ENCODE measurements around the gene DTWD1.
"Not testable (repeated sequence)": the region's sequence is repeated elsewhere in the genome, so short reads cannot be mapped to it uniquely, and the experiment has no call there.

The DTWD1 gene

DNA sequence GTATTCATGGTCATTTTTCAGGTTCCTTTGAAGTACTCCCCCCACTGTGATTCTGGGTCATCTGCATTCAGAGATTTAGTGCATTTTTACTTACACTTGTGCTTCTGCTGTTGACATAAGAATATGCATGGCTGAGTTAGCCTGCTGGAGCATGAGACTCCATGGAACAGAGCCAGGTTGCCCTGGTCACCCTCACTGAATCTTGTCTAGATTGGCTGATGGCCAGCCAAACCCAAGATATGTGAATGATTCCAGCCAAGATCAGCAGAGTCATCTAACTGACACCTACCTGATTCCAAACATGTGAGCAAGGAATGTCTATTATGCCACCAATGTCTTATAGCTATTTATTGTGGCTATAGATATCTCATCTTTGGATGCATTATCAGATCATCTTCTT is 25.1 kb downstream of the DTWD1 start:
- no peak for DNase-seq (ENCODE audit: low read depth in 2 of 3, low spot score in 2 of 3)

DNA sequence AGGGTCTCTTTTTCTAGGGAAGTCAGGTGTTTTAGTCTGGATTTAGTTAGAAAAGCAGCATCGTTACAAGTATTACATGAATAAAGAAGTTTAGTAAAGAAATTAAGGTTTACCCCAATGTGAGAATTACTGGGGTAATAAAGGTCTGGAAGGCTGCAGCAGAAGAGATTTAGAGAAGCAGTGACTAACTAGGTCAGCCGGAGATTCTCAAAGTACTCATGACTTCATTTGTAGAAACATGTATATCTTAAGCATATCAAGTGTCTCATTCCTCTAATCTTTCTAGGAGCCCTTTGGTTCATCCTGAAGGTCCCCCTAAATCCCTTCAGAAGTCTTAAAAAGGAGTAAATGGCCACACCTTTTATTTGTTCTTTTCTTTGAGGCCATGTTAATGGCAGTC is 26.0 kb downstream of the DTWD1 start:
- no peak for DNase-seq (ENCODE audit: low read depth in 2 of 3, low spot score in 2 of 3)

DNA sequence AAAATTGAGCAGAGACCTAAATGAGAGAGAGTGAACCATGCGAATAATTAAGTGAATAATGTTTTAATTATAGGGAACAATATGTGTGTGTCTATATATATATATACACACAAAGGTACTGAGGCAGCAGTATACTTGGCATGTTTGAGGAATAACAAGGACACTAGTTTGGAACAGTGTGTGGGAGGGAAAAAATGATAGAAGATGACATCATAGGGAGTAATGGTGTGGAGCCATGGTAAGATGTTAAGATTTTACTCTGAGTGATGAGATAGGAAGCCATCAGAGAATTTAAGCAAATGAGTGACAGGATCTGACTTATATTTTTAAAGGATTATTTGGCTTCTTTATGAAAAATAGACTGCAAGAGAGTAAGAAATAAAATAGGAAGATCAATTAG is 29.1 kb downstream of the DTWD1 start:
- no peak for DNase-seq (ENCODE audit: low read depth in 2 of 3, low spot score in 2 of 3)

DNA sequence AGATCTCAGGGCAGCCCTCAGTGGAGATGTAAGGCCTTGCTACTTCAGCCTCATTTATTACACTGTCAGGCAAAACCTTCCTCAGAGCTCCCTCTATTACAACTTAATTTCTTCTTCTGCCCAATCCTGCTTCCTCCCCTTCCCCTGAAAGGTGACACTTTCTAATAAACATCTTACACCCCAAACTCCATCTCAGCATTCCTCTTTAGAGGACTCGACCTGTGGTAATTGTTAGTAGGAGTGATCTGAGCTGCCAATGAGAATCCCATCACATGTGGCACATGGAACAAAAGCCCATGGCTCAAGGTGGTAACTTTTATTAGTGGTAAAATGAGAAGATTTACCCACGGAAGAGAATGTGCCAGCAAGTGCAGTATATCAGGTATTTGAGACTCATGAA is 29.8 kb downstream of the DTWD1 start:
- no peak for DNase-seq (ENCODE audit: low read depth in 2 of 3, low spot score in 2 of 3)

DNA sequence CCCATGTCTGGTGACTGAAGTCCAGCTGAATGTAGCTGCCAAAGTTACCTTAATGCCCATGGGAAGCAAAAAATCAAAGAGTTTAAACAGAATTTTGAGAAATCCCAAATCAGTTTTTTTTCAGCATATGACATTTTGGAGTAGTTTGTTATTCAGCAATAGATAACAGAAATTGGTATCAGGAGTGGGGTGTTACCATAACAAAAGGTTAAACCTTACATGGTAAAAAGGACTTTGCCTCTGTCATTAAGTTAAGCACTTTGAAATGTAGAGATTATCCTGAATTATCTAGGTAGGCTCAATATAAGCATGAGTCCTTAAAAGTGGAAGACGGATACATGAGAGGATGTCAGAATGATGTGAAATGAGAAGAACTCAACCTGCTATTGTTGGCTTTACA is 32.1 kb downstream of the DTWD1 start:
- DNase-seq (ENCODE audit: low read depth in 2 of 3, low spot score in 2 of 3) = no peak

DNA sequence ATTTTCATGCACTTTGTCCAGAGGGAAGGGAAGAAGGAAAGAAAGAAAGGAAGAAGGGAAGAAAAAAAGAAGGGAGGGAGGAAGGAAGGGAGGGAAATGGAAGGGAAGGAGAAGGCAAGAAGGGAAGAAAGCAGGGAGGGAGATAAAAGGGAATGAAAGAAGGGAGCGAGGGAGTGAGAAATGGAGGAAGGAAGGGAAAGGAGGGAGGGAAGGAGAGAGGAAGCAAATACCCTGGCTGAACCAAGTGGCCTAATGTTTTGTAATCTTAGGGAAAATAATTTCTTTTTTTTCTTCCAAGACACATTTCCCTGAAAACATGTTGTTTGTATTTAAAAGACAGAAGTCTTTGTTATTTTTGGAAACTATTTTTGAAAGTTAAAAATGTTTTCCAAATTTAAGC is 35.9 kb downstream of the DTWD1 start:
- DNase-seq (ENCODE audit: low read depth in 2 of 3, low spot score in 2 of 3) = no peak

DNA sequence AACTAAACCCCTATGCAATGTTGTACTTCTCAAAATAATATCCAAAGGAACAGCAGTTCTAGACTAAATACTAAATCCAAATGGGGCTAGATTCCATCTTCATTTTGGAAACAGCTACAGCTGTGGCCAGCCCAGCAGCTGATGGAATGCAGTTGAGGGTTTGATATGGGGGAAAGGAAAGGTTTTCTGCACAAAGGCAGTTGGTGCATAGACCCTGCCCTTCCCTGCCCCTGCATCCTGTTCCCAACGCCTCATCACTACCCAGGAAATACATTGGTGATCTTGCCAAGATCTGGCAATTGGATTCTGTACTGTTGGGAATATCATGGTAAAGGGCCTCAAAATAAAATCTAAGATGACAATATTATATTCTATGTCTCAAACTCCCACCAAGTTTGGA is 43.9 kb downstream of the DTWD1 start:
- no peak for DNase-seq (ENCODE audit: low read depth in 2 of 3, low spot score in 2 of 3)

DNA sequence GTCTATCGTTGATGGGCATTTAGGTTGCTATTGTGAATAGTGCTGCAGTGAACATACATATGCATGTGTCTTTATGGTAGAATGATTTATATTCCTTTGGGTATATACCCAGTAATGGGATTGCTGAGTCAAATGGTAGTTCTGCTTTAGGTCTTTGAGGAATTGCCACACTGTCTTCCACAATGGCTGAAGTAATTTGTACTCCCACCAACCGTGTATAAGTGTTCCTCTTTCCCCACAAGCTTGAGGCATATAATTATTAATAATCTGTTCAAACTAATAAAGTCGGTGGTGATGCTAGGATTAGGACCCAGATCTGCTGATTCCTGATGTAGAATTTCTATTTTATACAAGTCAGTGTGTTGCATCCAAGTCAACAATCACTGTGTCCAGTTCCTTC is 45.6 kb downstream of the DTWD1 start:
- not testable (repeated sequence) for DNase-seq (ENCODE audit: low read depth in 2 of 3, low spot score in 2 of 3)

DNA sequence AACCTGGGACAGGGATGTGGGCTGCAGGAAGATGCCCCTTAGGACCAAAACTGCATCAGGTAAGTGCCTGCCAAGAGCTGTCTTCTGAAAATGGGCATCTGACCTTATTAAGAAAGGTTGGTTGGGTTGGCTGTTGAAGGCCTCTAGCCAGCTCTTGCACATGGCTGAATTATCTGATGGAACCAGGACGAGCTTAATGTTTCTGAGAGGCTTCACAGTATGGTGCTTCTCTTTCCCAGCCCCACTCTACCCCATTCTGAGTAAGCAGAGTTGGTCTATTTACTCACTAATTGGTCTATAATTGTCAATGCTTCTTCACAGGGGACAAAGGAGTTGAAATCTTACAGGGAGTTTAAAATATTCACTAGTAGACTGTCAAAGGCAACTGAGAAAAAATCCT is 48.4 kb downstream of the DTWD1 start:
- DNase-seq (ENCODE audit: low read depth in 2 of 3, low spot score in 2 of 3) = no peak

DNA sequence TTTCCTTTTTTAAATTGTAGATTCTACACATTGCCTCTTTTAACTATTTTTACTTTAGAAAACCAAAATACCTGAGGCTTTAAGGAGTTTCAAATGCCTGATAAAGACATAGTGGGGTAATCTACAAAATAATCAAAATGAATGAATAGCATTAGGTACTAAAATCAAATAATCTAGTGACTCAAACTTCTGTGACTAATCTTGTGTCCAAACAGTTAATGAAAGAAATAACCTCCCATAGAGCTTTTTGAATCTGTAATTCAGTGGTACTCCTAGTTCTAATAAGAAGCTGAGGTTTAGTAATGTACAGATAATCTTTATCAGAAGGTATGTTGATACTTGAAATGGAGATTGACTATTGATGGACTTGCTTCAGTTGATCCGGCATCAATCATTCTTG is 53.0 kb downstream of the DTWD1 start:
- no peak for DNase-seq (ENCODE audit: low read depth in 2 of 3, low spot score in 2 of 3)

DNA sequence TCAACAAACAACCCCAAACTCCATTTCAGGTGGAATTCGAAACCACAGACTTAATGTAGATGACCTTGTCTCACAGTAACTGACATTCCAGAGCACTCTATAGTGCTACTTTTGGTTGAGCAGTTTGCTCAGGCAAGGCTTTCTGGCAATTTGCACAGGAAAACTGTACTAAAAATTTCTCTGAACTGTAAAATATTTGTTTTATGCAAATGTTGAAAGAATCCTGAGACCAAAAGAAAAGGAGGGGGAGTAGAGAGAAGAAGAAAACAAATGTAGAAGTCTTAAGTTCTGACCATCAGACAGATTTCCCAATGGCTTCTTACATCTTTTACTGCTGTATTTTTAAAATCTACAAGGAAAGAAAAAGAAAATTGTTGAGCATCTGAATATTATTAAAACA is 53.5 kb downstream of the DTWD1 start:
- no peak for DNase-seq (ENCODE audit: low read depth in 2 of 3, low spot score in 2 of 3)

DNA sequence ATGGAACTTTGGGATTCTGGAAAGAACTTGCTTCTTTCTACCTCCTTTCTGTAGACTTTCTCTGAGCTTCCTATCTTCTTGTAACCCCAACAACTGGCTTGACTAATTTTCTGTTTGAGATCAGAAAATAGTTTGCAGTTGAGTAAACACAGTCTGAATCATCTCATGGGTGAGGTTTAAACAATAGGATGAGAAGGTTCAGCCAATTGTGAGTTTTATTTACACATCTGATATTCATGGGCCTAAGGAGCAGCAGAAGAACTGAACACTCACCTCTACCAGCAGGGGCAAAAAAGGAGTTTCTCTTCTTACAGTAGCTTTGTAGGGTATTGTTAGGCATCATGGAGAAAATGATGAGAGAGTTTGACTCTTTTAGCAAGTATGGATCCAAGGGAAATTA is 54.2 kb downstream of the DTWD1 start:
- no peak for DNase-seq (ENCODE audit: low read depth in 2 of 3, low spot score in 2 of 3)

DNA sequence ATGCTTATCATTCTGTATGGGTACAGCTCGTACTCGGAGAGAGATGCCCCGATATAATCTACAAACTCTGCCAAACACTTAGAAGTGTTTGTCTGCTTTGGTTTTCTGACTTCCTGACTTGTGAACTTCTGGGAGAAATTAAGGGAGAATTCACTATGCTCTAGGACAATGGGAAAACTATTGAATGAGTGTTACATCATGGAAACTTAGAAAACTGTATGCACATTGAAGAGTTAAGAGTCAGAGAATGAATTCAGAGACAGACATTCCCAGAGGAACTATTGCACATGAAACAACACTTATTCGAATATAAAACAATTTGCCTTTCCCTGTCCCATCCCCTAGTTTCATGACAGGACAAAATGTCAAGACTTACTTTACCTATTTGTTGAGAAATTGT is 57.8 kb downstream of the DTWD1 start:
- DNase-seq (ENCODE audit: low read depth in 2 of 3, low spot score in 2 of 3) = no peak

DNA sequence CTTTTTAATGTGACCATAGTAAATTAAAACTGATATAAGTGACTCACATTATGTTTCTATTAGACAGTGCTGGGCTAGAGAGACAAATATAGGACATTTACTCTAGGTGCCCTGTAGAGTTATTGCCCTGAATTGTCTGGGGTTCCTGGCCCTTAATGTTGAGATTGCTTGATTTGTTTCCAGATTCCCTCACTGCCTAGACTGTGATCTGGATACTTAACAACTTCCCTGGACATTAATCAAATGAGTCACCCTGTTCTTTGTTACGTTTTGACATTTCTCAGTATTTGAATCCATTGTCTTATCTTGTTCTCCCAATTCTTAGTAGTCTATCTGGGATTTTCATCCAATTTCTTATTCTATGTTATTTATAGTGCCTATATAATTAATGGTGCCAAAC is 65.8 kb downstream of the DTWD1 start:
- no peak for DNase-seq (ENCODE audit: low read depth in 2 of 3, low spot score in 2 of 3)

DNA sequence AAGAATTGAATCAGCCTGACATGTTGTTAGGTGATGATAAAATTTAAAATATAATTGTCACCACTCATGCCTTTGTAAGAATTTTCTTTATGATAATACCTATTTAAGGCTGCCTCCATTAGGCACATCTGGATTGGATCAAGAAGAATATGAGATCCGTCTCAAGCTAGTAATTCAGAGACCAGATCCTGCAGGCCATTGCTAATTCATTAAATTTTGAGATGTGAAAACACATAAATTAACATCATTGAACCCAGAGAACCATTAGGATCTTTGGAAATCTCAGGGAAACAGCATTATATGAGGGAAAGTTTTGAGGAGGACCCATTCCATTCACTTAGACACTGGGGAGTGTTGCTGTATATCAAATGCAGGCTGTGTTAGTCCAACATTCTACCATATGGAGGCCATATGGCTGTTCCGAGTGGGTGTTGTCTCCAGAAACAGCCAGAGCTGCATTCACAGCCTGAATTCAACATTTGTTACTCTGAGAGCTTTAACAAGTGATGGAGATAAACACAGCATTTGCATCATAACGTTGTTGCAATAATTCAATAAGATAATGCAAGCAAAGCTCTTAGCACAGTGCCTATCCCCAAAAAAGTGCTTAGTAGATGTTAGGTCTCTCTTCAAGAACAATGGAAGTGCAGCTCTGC is 67.4 kb downstream of the DTWD1 start:
- no peak for DNase-seq (ENCODE audit: low read depth in 2 of 3, low spot score in 2 of 3)

DNA sequence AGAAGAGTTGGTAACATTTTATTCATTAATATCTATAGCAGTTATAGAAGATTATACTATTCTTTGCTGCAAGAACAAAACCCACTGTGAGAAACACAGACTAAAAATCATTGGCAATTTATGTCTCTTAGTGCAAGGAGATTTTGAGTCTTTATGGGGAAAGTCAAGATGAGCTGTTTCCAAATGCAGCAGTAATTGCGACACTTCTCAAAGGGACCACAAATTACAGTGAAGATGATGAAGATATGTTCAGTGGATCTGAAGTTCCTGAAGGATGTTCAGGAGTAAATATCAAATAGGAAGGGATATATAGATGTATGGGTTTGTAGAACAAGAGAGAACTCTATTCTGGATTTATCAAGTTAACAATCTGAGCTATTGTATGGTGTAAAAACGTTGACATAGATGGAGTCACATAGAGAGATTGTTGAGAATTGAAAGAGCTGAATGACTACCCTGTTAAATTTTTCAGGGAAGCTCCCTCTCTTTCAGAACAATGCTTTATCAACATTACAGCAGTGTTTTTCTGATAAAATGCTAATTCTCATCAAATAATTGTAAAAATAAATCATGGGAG is 71.8 kb downstream of the DTWD1 start:
- no peak for DNase-seq (ENCODE audit: low read depth in 2 of 3, low spot score in 2 of 3)

DNA sequence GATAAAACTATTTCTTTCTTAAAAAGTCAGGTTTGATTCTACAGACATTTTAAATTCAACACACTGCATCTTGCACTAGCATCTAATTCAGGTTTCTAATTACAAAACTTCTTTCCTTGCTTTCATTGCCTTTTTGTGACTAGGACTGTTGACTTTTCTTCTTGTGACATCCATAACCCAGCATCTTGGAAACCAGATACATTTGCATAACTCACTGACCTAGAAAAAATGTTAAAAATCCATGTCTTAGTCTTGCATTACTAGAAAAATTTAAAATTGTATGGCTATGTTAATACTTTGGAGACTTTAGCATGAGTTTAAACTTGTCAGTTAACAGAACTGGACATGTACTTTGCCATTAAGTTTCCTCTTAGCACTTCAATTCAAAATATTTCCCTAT is 72.7 kb downstream of the DTWD1 start:
- no peak for DNase-seq (ENCODE audit: low read depth in 2 of 3, low spot score in 2 of 3)

DNA sequence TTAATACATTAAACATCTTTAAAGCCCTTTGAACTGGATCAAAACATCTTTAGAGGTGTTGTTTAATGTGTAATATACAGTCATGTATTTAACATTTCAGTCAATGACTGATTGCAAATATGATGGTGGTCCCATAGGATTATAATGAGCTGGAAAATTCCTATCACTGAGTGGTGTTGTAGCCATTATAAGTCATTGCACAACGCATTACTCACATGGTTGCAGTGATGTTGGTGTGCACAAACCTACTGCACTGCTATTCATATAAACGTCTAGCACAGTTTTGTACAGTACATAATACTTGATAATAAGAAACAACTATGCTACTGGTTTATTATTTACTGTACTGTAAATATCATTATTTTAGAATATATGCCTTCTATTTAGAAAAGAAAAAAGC is 75.6 kb downstream of the DTWD1 start:
- no peak for DNase-seq (ENCODE audit: low read depth in 2 of 3, low spot score in 2 of 3)

DNA sequence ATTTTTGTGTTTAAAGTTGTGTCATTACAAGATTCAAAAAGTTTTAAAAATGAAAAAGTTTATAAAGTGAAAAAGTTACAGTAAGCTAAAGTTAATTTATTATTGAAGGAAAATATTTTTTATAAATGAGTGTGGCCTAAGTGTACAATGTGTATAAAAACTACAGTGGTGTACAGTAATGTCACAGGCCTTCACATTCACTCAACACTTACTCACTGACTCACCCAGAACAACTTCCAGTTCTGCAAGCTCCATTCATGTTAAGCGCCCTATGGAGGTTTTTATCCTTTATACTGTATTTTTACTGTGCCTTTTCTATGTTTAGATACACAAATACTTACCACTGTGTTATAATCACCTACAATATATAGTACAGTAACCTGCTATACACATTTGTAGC is 76.3 kb downstream of the DTWD1 start:
- no peak for DNase-seq (ENCODE audit: low read depth in 2 of 3, low spot score in 2 of 3)

DNA sequence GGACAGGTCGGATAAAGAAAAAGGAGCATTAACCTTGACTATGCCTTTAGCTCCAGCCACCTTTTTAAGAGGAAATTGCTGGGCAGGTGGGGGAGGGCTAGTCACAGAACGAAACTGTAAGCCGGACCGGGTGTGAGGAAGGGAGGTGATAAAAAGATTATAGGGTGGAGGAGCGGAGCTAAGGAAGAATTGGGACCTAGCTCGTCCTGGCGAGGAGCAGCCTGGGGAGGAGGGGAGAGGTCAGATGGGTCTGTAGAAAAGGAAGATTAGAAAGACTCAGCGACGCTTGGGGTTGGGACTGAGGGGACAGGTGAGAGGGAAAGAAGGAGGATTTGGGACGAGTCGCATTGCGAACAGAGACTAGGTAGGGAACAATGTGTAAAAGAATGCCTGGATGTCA is 82.1 kb downstream of the DTWD1 start:
- DNase-seq (ENCODE audit: low read depth in 2 of 3, low spot score in 2 of 3) = not testable (repeated sequence)
